ENCODE results near the gene MROH2B. TPM values are rescaled to one million over a fixed set of nuclear protein-coding genes. Genes with fewer than 3 reads are reported as not detected.

The MROH2B gene
- polyA plus RNA-seq, 1 donor from 2014 or later = not detected

GRCh38 chr5:41048986-41049385 is 22.2 kb downstream of the MROH2B start:
- H3K36me3 ChIP-seq (ENCODE audit: insufficient read depth, low read length) = no peaks in the 10 kb centered on the region

GRCh38 chr5:41043109-41043747 is 27.9 kb downstream of the MROH2B start:
- Histone ChIP-seq H3K4me3 (ENCODE audit: low read length) (no peak overlapping the region), H3K9ac (ENCODE audit: low read length) (no peak overlapping the region), H3K27me3 (ENCODE audit: insufficient read depth, low read depth, low read length) (no peaks in the 10 kb centered on the region), H3K79me2 (replicated peaks; ENCODE audit: insufficient read depth, low read length) (no peaks in the 10 kb centered on the region), H3F3A (ENCODE audit: insufficient read depth, low read length, poor library complexity, severe bottlenecking) (no peaks in the 10 kb centered on the region), H3K36me3 (ENCODE audit: insufficient read depth, low read length) (no peaks in the 10 kb centered on the region), H3K4me2 (ENCODE audit: low read length) (no peak overlapping the region), H3K9me3 (ENCODE audit: low read length) (no peaks in the 10 kb centered on the region), H3K9me2 (ENCODE audit: insufficient read depth, low read length) (no peaks in the 10 kb centered on the region), H4K20me1 (ENCODE audit: insufficient read depth) (no peaks in the 10 kb centered on the region), H3K27ac (ENCODE audit: low read length) (no peak overlapping the region), H2AFZ (ENCODE audit: low read depth, low read length) (no peak overlapping the region)
- TF ChIP-seq RAD21 (conservative IDR thresholded peaks at IDR 0.05) (no peak), POLR2AphosphoS5 (IDR thresholded peaks at IDR 0.05) (no peak), SMC3 (conservative IDR thresholded peaks at IDR 0.05; ENCODE audit: poor library complexity) (no peak), MXI1 (conservative IDR thresholded peaks at IDR 0.05; ENCODE audit: poor library complexity, severe bottlenecking) (no peak), CTCF (IDR thresholded peaks at IDR 0.05; ENCODE audit: poor library complexity, severe bottlenecking) (no peak), EZH2 (IDR thresholded peaks at IDR 0.05; ENCODE audit: borderline replicate concordance, insufficient read depth, low read length, poor library complexity, severe bottlenecking) (no peak), EP300 (conservative IDR thresholded peaks at IDR 0.05; ENCODE audit: poor library complexity, severe bottlenecking) (no peak)

More at GRCh38 chr5:41048986-41049385, 22.2 kb downstream of the MROH2B start:
- no peaks in the 10 kb centered on the region for H3K9me2 ChIP-seq (ENCODE audit: insufficient read depth, low read length)
- H2AFZ ChIP-seq (ENCODE audit: low read depth, low read length) = no peak overlapping the region
- H3F3A ChIP-seq (ENCODE audit: insufficient read depth, low read length, poor library complexity, severe bottlenecking) = no peaks in the 10 kb centered on the region
- H3K9ac ChIP-seq (ENCODE audit: low read length) = no peak overlapping the region
- no peak overlapping the region for H3K27ac ChIP-seq (ENCODE audit: low read length)
- H3K27me3 ChIP-seq (ENCODE audit: insufficient read depth, low read depth, low read length) = no peaks in the 10 kb centered on the region
- no peak for TF ChIP-seq SMC3 (conservative IDR thresholded peaks at IDR 0.05; ENCODE audit: poor library complexity)
- no peak for TF ChIP-seq REST (IDR thresholded peaks at IDR 0.05; ENCODE audit: borderline replicate concordance)
- no peak for TF ChIP-seq EP300 (conservative IDR thresholded peaks at IDR 0.05; ENCODE audit: poor library complexity, severe bottlenecking)
- TF ChIP-seq CTCF (IDR thresholded peaks at IDR 0.05; ENCODE audit: poor library complexity, severe bottlenecking) = no peak
- TF ChIP-seq EZH2 (IDR thresholded peaks at IDR 0.05; ENCODE audit: borderline replicate concordance, insufficient read depth, low read length, poor library complexity, severe bottlenecking) = no peak
- no peak for TF ChIP-seq MXI1 (conservative IDR thresholded peaks at IDR 0.05; ENCODE audit: poor library complexity, severe bottlenecking)
- no peak for TF ChIP-seq POLR2AphosphoS5 (IDR thresholded peaks at IDR 0.05)
- TF ChIP-seq TAF1 (IDR thresholded peaks at IDR 0.05; ENCODE audit: low read depth) = no peak
- no peak for TF ChIP-seq RAD21 (conservative IDR thresholded peaks at IDR 0.05)
- no peaks in the 10 kb centered on the region for H3K79me2 ChIP-seq (replicated peaks; ENCODE audit: insufficient read depth, low read length)
- no peak overlapping the region for H3K4me2 ChIP-seq (ENCODE audit: low read length)
- no peaks in the 10 kb centered on the region for H3K9me3 ChIP-seq (ENCODE audit: low read length)
- H4K20me1 ChIP-seq (ENCODE audit: insufficient read depth) = no peaks in the 10 kb centered on the region
- H3K4me3 ChIP-seq (ENCODE audit: low read length) = no peak overlapping the region

Data from neural cell (in vitro differentiated cells).